HepG2 (cell line): ENCODE data around the gene TRPC4AP. TPM values are rescaled to one million over a fixed set of nuclear protein-coding genes. Genes with fewer than 3 reads are reported as not detected.

ENCODE experiments used
- ATAC-seq: fragments of 200-7000 bp; cut with Tn5 transposase; 3 replicates; pipeline ENCODE4 v1.9.1; 2020; ENCODE audit warnings: mild to moderate bottlenecking, moderate library complexity
- BruUV-seq: library from RNA; stranded (reverse); fragments of 400-500 nt; replicated peaks from 2 replicates; lab custom pipeline; 2021; lab: Mats Ljungman, UMichigan
- CTCF ChIA-PET: fragments of 300-600 bp; formaldehyde crosslinking; extraction: SDS; loops from one replicate; lab custom pipeline; 2021; ENCODE audit warnings: low total read pairs, inconsistent platforms, low intra/inter-chr PET ratio; lab: Yijun Ruan, JAX
- POLR2A ChIA-PET: fragments of 350-600 bp; sonication (Branson Sonifier 250); formaldehyde crosslinking; loops from one replicate; lab custom pipeline; 2020; ENCODE audit warnings: antibody characterized with exemption, inconsistent platforms; lab: Yijun Ruan, JAX
- DNase-seq: peaks from one replicate; pipeline ENCODE4 v3.0.0-alpha.2; 2015; ENCODE audit warnings: low spot score
- FAIRE-seq: peaks from 3 replicates; lab custom pipeline; 2011; peaks lifted over from hg19 to GRCh38; lab: Jason Lieb, UNC
- H2AFZ ChIP-seq: one replicate; pipeline ENCODE4 v1.6.1; 2011; ENCODE audit warnings: low read length, inconsistent platforms
- H3K27ac ChIP-seq: fragments of 300-600 bp; 3 replicates; pipeline ENCODE4 v1.8.0; 2011; ENCODE audit warnings: mixed run types, mild to moderate bottlenecking, mixed read lengths, low read length, inconsistent platforms; ENCODE audit not compliant: insufficient read depth; ENCODE audit errors: extremely low read length
- H3K27me3 ChIP-seq, 2 experiments: fragments of 200-600 bp in 1 of 2; 2 replicates in 1 of 2; 3 replicates in 1 of 2; pipeline versions ENCODE4 v1.6.0 to v1.8.0; 2011; ENCODE audit warnings: low read length in 2 of 2, mild to moderate bottlenecking in 2 of 2, moderate library complexity in 2 of 2, inconsistent platforms in 1 of 2; ENCODE audit not compliant: insufficient read depth in 2 of 2, control insufficient read depth in 1 of 2
- H3K36me3 ChIP-seq, 2 experiments: fragments of 200-600 bp in 1 of 2; replicated peaks in 1 of 2; 2 replicates in 1 of 2; 3 replicates in 1 of 2; pipeline versions ENCODE4 v1.5.1 to v1.8.0; 2011; ENCODE audit warnings: low read length in 2 of 2, inconsistent platforms in 1 of 2; ENCODE audit not compliant: insufficient read depth in 2 of 2, control insufficient read depth in 1 of 2
- H3K4me1 ChIP-seq: 2 replicates; pipeline ENCODE4 v1.5.1; 2012; ENCODE audit warnings: low read length, inconsistent platforms; ENCODE audit not compliant: insufficient read depth
- H3K4me2 ChIP-seq: 2 replicates; pipeline ENCODE4 v1.6.0; 2011; ENCODE audit warnings: low read depth, low read length, inconsistent platforms
- H3K4me3 ChIP-seq, 3 experiments: fragments of 200-600 bp in 1 of 3; sonication (generic), shearing (Covaris generic) in 1 of 3; replicated peaks in 1 of 3; 2 replicates each; pipeline ENCODE4 v1.5.1; 2011 to 2016; ENCODE audit warnings: low read length in 3 of 3, inconsistent platforms in 2 of 3, low read depth in 2 of 3, mild to moderate bottlenecking in 2 of 3, control low read depth in 1 of 3, mixed read lengths in 1 of 3; ENCODE audit not compliant: insufficient read depth in 1 of 3
- H3K79me2 ChIP-seq: one replicate; pipeline ENCODE4 v1.6.1; 2011; ENCODE audit warnings: low read length, inconsistent platforms; ENCODE audit not compliant: insufficient read depth
- H3K9ac ChIP-seq: 2 replicates; pipeline ENCODE4 v1.6.0; 2011; ENCODE audit warnings: mild to moderate bottlenecking, low read depth, low read length, inconsistent platforms; ENCODE audit not compliant: insufficient read depth
- H3K9me3 ChIP-seq: 2 replicates; pipeline ENCODE4 v1.5.1; 2012; ENCODE audit warnings: mild to moderate bottlenecking, low read length
- H4K20me1 ChIP-seq: 2 replicates; pipeline ENCODE4 v1.6.0; 2011; ENCODE audit warnings: inconsistent platforms, mild to moderate bottlenecking, low read length, moderate library complexity; ENCODE audit not compliant: insufficient read depth
- AGO2 ChIP-seq: fragments of 200-400 bp; formaldehyde crosslinking; optimal IDR thresholded peaks from 2 replicates; pipeline ENCODE3; 2017; ENCODE audit warnings: mild to moderate bottlenecking, low read depth, low read length, moderate library complexity
- CSRNP1 ChIP-seq: sonication (generic); formaldehyde crosslinking; IDR thresholded peaks from 2 replicates; pipeline ENCODE4 v1.8.1; 2023; ENCODE audit warnings: mild to moderate bottlenecking, missing genetic modification reagents
- HOXA3 ChIP-seq: sonication (generic); formaldehyde crosslinking; IDR thresholded peaks from 2 replicates; pipeline ENCODE4 v1.5.0; 2020; ENCODE audit warnings: missing genetic modification reagents
- IKZF4 ChIP-seq: sonication (generic); formaldehyde crosslinking; IDR thresholded peaks from 2 replicates; pipeline ENCODE4 v1.5.1; 2020; ENCODE audit warnings: borderline replicate concordance, mild to moderate bottlenecking, low read depth, missing genetic modification reagents; ENCODE audit errors: not compliant biosample characterization
- MXD3 ChIP-seq: IDR thresholded peaks from 2 replicates; pipeline ENCODE4 v1.6.1; 2016; ENCODE audit warnings: mild to moderate bottlenecking, missing biosample characterization, missing genetic modification reagents
- ZNF383 ChIP-seq: sonication (generic); formaldehyde crosslinking; IDR thresholded peaks from 2 replicates; pipeline ENCODE4 v1.4.0; 2020; ENCODE audit warnings: missing genetic modification reagents, mild to moderate bottlenecking, borderline replicate concordance
- ZNF552 ChIP-seq: sonication (generic); formaldehyde crosslinking; IDR thresholded peaks from 2 replicates; pipeline ENCODE4 v1.9.0; 2022; ENCODE audit warnings: missing genetic modification reagents, mild to moderate bottlenecking, borderline replicate concordance
- ZNF883 ChIP-seq: sonication (generic); formaldehyde crosslinking; IDR thresholded peaks from 2 replicates; pipeline ENCODE4 v1.5.1; 2020; ENCODE audit warnings: mild to moderate bottlenecking, missing genetic modification reagents; ENCODE audit errors: not compliant biosample characterization
- WGBS: methylation state at CpG from one replicate; pipeline ENCODE4 v1.1.6; 2017; ENCODE audit warnings: low lambda C conversion rate; 5-methylcytosine and 5-hydroxymethylcytosine counted together
- in situ Hi-C: cut with HindIII; loops from 2 replicates; pipeline ENCODE4 v1.10.0; 2017; ENCODE audit warnings: low pct_unique_long_range_greater_than_20kb; ENCODE audit not compliant: extremely low pct_ligation_motif_present
- intact Hi-C: fragments of 100-400 bp; cut with micrococcal nuclease; formaldehyde crosslinking; loops from one replicate; pipeline ENCODE4 v1.10.0; 2022; ENCODE audit not compliant: unreplicated experiment
- polyA plus RNA-seq, 8 experiments: library from polyadenylated mRNA; depleted of rRNA in 3 of 8; stranded (reverse) in 7 of 8; unstranded in 1 of 8; fragments of >200 nt; fragmentation: Illumina TruSeq in 4 of 8; extraction: Trizol in 4 of 8; gene quantifications; 2 replicates each; pipeline versions ENCODE4 v1.2.1 to v1.2.3, GENCODE V29; 2011 to 2016; ENCODE audit warnings: low read depth in 4 of 8, missing spikeins in 1 of 8, mixed read lengths in 1 of 8; ENCODE audit not compliant: insufficient read depth in 1 of 8
- total RNA-seq, 5 experiments: library from RNA; depleted of rRNA; stranded (reverse); fragments of >200 nt; fragmentation: Illumina TruSeq; extraction: Trizol; gene quantifications; 2 replicates each; pipeline ENCODE4 v1.2.3, GENCODE V29; 2016; ENCODE audit warnings: low read depth in 1 of 5
- TF ChIP-seq, protein P1 (sequence below): sonication (generic); formaldehyde crosslinking; IDR thresholded peaks from 2 replicates; pipeline ENCODE4 v1.4.0; 2020; ENCODE audit warnings: missing genetic modification reagents
- TF ChIP-seq, protein P2 (sequence below): sonication (generic); formaldehyde crosslinking; IDR thresholded peaks from 2 replicates; pipeline ENCODE4 v1.5.1; 2020; ENCODE audit warnings: missing genetic modification reagents, mild to moderate bottlenecking, borderline replicate concordance

The TRPC4AP gene
- total and polyA plus RNA-seq, 2 of the 13 experiments (the other 11 are each of a cell fraction or from before 2014, with no cell fraction given) = 136 to 137 TPM

DNA sequence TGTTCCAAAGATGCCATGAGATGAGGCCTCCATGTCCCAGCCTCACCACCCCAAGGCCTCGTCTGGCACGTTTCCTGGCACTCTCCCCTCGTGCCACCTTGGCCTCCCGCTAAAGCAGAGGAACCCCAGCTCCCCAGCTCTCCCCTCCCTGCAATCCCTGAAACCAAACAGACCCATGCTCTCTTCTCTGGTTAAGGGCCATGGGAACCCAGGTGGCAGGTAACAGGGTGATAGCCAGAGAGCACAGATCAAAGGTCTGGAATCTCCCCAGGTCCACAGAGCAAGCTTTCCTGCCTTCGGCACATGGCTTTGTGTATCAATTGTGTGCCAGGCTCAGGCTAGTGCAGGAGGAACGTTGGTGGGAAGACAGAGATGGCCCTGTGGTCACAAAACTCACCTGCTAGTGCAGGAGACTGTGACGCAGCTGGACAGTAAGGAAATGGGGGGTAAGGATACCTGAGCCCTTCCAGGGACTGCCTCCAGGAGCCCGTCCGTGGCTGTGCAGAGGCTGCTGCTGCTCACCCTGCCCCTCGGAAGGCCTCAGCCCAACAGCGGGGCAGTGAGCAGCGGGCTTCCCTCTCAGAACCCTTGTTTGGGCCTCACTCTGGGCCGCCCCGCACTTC is 98.0 kb downstream of the TRPC4AP start (continued):
- TF ChIP-seq, protein P1, sequence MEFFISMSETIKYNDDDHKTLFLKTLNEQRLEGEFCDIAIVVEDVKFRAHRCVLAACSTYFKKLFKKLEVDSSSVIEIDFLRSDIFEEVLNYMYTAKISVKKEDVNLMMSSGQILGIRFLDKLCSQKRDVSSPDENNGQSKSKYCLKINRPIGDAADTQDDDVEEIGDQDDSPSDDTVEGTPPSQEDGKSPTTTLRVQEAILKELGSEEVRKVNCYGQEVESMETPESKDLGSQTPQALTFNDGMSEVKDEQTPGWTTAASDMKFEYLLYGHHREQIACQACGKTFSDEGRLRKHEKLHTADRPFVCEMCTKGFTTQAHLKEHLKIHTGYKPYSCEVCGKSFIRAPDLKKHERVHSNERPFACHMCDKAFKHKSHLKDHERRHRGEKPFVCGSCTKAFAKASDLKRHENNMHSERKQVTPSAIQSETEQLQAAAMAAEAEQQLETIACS (CRISPR knock-in tag) = no peak

DNA sequence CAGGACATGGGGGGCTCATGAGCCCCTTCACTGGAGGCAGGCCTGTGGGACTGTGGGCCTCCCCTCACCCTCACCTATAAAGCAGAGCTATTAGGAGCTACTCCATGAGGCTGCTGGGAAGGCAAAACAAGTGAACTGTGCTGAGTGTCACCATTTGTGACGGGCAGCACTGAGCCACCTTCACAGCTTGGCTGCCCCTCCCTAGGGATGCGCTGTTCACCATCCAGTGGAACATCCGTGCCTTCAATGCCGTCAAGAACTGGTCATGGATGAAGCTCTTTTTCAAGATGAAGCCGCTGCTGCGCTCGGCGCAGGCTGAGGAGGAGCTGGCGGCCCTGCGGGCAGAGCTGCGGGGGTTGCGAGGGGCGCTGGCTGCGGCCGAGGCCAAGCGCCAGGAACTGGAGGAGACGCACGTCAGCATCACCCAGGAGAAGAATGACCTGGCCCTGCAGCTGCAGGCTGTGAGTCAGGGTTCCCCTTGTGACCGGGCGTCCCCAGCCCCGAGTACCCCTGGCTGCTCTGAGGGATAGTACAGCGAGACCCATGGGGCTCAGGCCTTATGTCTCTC is 98.6 kb downstream of the TRPC4AP start:
- DNase-seq (no peak), ATAC-seq (peak; percentile 7), FAIRE-seq (no peak)
- no peaks in the 10 kb centered on the region for H3K79me2 ChIP-seq
- H3K27me3 ChIP-seq = no peaks in the 10 kb centered on the region
- H3K4me3 ChIP-seq = no peak overlapping the region
- BruUV-seq = no TSS peak
- peaks cover 17% of the 10 kb centered on the region for H3K4me1 ChIP-seq
- peak overlapping the region; percentile 29 for H3K27ac ChIP-seq
- peaks cover 10 to 14% of the 10 kb centered on the region in 2 experiments for H3K36me3 ChIP-seq
- H3K9me3 ChIP-seq = no peaks in the 10 kb centered on the region
- 95% methylated on average over 22 of the region's 22 CpGs for WGBS
- POLR2A ChIA-PET = no interaction called here
- no peaks in the 10 kb centered on the region for H4K20me1 ChIP-seq
- no peak overlapping the region for H2AFZ ChIP-seq
- intact Hi-C loops (no loop called here), in situ Hi-C loops (no loop called here)
- H3K9ac ChIP-seq = no peak overlapping the region
- CTCF ChIA-PET = no interaction called here
- peak overlapping the region; percentile 18; the same call in 1 of the 2 replicates for H3K4me2 ChIP-seq
- TF ChIP-seq CSRNP1 (CRISPR knock-in tag) (0 out of 2 replicates have a peak, but pooled peaks have one; percentile 14), IKZF4 (peak; percentile 33), ZNF383 (CRISPR knock-in tag) (no peak), HOXA3 (CRISPR knock-in tag) (0 out of 2 replicates have a peak, but pooled peaks have one; percentile 5), MXD3 (CRISPR knock-in tag) (no peak), ZNF883 (CRISPR knock-in tag) (peak; percentile 55), AGO2 (peak; percentile 89), ZNF552 (CRISPR knock-in tag) (0 out of 2 replicates have a peak, but pooled peaks have one; percentile 46)
- TF ChIP-seq, protein P2, sequence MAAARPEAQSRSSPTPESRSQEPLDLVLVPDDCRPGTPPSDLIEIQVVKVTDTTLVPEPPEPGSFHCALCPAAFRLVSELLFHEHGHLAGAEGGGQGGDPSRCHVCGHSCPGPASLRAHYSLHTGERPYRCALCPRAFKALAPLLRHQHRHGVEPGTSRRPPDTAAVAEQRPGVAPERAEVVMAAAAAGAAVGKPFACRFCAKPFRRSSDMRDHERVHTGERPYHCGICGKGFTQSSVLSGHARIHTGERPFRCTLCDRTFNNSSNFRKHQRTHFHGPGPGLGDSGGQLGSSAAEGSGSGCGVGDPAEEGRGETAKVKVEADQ = 0 out of 2 replicates have a peak, but pooled peaks have one; percentile 24
